ENCODE results near the gene STK38.

STK38 gene

DNA sequence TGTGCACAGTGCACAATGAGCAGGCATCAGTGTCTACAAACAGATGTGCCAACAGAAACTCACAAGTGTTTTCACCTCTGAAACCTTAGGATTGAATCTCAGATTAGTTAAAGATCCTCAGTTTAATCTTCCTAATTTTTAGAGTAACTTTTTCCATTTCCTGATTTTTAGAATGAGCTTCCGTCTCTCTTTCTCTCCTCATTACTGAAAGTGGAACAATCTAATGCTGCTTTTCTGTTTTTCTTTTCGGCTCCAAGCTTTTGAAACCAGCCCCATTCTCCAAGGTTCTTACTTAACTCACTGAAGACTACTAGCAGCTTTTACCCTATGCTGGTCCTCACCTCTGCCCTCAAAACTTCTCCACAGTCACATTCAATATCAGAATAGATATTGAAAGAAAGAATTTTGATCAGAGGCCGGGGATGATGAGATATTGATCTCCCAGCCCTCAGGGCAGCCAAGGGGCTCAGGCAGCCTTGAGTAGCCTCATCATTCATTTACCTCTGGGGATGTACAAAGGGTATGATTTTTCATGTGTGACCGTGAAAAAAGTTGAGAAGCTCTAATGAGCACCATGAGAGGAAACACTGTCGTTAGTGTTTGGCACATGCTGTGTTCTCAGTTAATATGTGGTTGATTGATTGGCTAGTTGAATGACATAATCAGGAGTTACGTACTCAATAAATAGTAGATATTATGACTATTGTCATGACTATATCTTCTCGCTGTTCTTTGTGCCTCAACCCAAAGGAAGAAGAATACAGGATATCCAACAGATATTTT lies 11.9 kb upstream of the STK38 start:
- Histone ChIP-seq H4K20me1 (ENCODE audit: control insufficient read depth, insufficient read depth, low read depth, low read length) (no peaks in the 10 kb centered on the region), H3K9me3 (ENCODE audit: control insufficient read depth, insufficient read depth, low read length) (no peaks in the 10 kb centered on the region), H3K27ac (ENCODE audit: low read depth, low read length) (no peak overlapping the region), H3K27me3 (ENCODE audit: control insufficient read depth, low read length) (no peaks in the 10 kb centered on the region), H3K4me1 (ENCODE audit: control insufficient read depth, low read length) (peaks cover 21% of the 10 kb centered on the region), H3F3A (ENCODE audit: control insufficient read depth, insufficient read depth) (no peaks in the 10 kb centered on the region), H3K9me2 (replicated peaks; ENCODE audit: control insufficient read depth, low read length) (no peaks in the 10 kb centered on the region), H3K36me3 (ENCODE audit: control insufficient read depth, low read length) (no peaks in the 10 kb centered on the region), H3K4me3 (ENCODE audit: low read length) (0 out of 2 replicates have a peak overlapping the region, but pooled peaks have one; percentile 10), H3K79me2 (ENCODE audit: control insufficient read depth, low read length) (no peaks in the 10 kb centered on the region), H3K4me2 (ENCODE audit: low read length) (peak overlapping the region; percentile 36)
- TF ChIP-seq, protein P1, sequence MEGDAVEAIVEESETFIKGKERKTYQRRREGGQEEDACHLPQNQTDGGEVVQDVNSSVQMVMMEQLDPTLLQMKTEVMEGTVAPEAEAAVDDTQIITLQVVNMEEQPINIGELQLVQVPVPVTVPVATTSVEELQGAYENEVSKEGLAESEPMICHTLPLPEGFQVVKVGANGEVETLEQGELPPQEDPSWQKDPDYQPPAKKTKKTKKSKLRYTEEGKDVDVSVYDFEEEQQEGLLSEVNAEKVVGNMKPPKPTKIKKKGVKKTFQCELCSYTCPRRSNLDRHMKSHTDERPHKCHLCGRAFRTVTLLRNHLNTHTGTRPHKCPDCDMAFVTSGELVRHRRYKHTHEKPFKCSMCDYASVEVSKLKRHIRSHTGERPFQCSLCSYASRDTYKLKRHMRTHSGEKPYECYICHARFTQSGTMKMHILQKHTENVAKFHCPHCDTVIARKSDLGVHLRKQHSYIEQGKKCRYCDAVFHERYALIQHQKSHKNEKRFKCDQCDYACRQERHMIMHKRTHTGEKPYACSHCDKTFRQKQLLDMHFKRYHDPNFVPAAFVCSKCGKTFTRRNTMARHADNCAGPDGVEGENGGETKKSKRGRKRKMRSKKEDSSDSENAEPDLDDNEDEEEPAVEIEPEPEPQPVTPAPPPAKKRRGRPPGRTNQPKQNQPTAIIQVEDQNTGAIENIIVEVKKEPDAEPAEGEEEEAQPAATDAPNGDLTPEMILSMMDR (IDR thresholded peaks at IDR 0.05; ENCODE audit: low read depth, low read length, poor library complexity, severe bottlenecking) = no peak
- no peak for TF ChIP-seq EZH2phosphoT487 (IDR thresholded peaks at IDR 0.05; ENCODE audit: borderline replicate concordance, low read length)

DNA sequence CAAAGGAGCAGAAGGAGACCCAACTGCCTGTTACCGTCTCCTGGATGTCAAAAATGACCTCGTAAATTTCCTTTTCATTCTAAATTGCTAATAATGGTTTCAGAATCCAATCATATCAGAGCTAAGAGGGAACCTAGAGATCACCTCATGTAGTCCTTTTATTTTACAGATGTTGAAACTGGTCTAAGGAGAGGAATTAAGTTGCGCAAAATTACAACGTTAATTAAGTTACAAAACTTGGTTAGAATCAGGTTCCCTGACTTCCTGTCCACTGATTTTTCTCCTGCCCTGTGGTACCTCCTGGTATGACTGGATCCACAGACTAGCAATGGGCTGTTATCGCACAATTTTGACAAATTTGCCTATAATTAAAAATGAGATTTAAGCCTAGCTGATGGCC lies 9.0 kb upstream of the STK38 start:
- no peaks in the 10 kb centered on the region for H3K9me2 ChIP-seq (replicated peaks; ENCODE audit: control insufficient read depth, low read length)
- H3K9me3 ChIP-seq (ENCODE audit: control insufficient read depth, insufficient read depth, low read length) = no peaks in the 10 kb centered on the region
- no peak overlapping the region for H3K4me3 ChIP-seq (ENCODE audit: low read length)
- H3K79me2 ChIP-seq (ENCODE audit: control insufficient read depth, low read length) = no peaks in the 10 kb centered on the region
- H3K4me1 ChIP-seq (ENCODE audit: control insufficient read depth, low read length) = peaks cover 28% of the 10 kb centered on the region
- H3K36me3 ChIP-seq (ENCODE audit: control insufficient read depth, low read length) = no peaks in the 10 kb centered on the region
- H3K4me2 ChIP-seq (ENCODE audit: low read length) = no peak overlapping the region
- TF ChIP-seq, protein P1 (IDR thresholded peaks at IDR 0.05; ENCODE audit: low read depth, low read length, poor library complexity, severe bottlenecking) = no peak
- no peak for TF ChIP-seq EZH2phosphoT487 (IDR thresholded peaks at IDR 0.05; ENCODE audit: borderline replicate concordance, low read length)
- peaks cover 3% of the 10 kb centered on the region; the same call in 1 of the 2 replicates for H3F3A ChIP-seq (ENCODE audit: control insufficient read depth, insufficient read depth)
- H3K27ac ChIP-seq (ENCODE audit: low read depth, low read length) = no peak overlapping the region
- no peaks in the 10 kb centered on the region for H3K27me3 ChIP-seq (ENCODE audit: control insufficient read depth, low read length)
- no peaks in the 10 kb centered on the region for H4K20me1 ChIP-seq (ENCODE audit: control insufficient read depth, insufficient read depth, low read depth, low read length)

DNA sequence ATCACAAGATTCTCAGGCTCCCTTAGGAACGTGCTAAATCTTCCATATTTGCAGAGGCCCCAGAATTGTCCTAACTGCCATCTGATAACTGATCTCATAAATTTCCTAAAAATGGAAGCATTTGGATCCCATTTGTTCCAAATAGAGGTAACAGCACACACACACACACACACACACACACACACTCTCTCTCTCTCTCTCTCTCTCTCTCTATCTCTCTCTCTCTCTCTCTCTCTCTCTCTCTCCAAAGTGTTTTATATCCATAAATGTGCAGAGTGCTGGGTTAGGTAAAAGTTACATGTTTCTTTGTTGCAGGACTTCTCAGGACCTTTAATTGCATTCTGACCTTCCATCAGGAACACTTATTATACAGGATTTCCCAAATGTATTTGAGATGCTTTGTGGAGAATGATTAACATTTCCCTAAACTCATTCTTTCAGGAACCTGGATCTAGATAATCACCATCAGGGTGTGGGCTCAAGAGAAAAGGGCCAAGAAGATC lies 8.5 kb upstream of the STK38 start:
- H3K9me2 ChIP-seq (replicated peaks; ENCODE audit: control insufficient read depth, low read length) = no peaks in the 10 kb centered on the region
- TF ChIP-seq, protein P1 (IDR thresholded peaks at IDR 0.05; ENCODE audit: low read depth, low read length, poor library complexity, severe bottlenecking) = no peak
- TF ChIP-seq EZH2phosphoT487 (IDR thresholded peaks at IDR 0.05; ENCODE audit: borderline replicate concordance, low read length) = no peak
- no peaks in the 10 kb centered on the region for H4K20me1 ChIP-seq (ENCODE audit: control insufficient read depth, insufficient read depth, low read depth, low read length)
- no peaks in the 10 kb centered on the region for H3K79me2 ChIP-seq (ENCODE audit: control insufficient read depth, low read length)
- H3K9me3 ChIP-seq (ENCODE audit: control insufficient read depth, insufficient read depth, low read length) = no peaks in the 10 kb centered on the region
- H3F3A ChIP-seq (ENCODE audit: control insufficient read depth, insufficient read depth) = peaks cover 3% of the 10 kb centered on the region; the same call in 1 of the 2 replicates
- H3K4me2 ChIP-seq (ENCODE audit: low read length) = no peak overlapping the region
- peaks cover 33% of the 10 kb centered on the region for H3K4me1 ChIP-seq (ENCODE audit: control insufficient read depth, low read length)
- no peak overlapping the region for H3K27ac ChIP-seq (ENCODE audit: low read depth, low read length)
- no peak overlapping the region for H3K4me3 ChIP-seq (ENCODE audit: low read length)
- no peaks in the 10 kb centered on the region for H3K36me3 ChIP-seq (ENCODE audit: control insufficient read depth, low read length)
- H3K27me3 ChIP-seq (ENCODE audit: control insufficient read depth, low read length) = no peaks in the 10 kb centered on the region
